CD1c-positive myeloid dendritic cell (primary cell): ENCODE data around the gene ZNG1F.
"Not testable (repeated sequence)": the region's sequence is repeated elsewhere in the genome, so short reads cannot be mapped to it uniquely, and the experiment has no call there.

ENCODE experiments used
- DNase-seq: peaks from one replicate; pipeline ENCODE4 v3.0.0-alpha.2; 2016; ENCODE audit errors: extremely low spot score

Gene ZNG1F

DNA sequence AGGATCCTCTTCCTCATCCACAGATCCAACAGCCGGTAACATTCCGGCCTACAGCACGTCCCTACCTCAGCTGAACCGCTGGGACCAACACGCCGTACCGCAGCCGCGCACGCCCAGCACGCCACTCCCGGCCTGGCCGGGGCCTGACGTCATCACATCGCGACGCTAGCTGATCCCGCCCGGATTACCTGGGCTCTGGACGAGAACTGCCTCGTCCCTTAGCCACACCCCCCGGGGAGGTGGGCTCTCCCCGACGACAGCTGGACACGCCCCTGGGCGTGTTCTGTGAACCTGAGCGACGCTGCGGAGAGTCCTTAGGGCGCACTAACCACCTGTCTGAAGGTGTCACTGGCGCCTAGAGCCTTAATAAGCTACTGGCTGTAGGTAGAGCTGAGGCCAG, at the start of gene ZNG1F:
TSS of gene ZNG1F (minus strand) at position 101 of the 400 bp plus-strand sequence. CDS start at position 42, 59 bp downstream.
- DNase-seq = not testable (repeated sequence)

- peak; percentile 10 for DNase-seq
These were observed 48.1 kb upstream of the ZNG1F start for GRCh38 chr9:41237110-41237749.

DNA sequence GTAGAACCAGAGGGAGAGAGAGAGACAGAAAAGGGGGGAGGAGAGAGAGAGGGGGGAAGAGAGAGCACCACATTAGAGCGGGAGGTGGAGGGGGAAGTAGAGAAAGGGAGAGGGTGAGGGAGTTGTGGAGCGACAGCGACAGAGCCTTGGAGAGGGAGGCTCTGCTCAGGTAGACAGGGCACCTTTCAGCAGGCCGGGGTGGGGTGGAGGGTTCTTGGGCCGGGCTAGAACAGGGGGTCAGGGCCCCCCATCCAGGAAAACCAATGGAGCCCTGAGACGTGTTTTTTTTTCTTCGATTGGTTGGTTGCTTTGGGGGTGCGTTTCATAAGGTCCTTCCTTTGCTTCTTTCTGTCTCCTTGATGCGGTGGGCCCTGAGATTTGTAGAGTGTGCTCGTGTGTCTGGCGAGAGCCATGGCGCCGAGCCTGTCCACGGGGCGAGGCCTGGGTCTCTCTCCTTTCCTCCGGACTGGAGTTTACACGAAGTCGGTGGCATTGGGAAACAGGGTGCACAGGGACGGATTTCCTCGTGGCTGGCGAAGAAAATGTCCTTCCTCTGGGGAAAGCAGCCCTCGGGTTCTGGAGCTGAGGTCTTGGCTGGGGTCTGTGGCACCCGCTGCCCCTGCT, 47.5 kb upstream of the ZNG1F start:
- DNase-seq = not testable (repeated sequence)

- DNase-seq = peak; percentile 43
These were observed 46.0 kb upstream of the ZNG1F start for GRCh38 chr9:41234811-41235805.

DNA sequence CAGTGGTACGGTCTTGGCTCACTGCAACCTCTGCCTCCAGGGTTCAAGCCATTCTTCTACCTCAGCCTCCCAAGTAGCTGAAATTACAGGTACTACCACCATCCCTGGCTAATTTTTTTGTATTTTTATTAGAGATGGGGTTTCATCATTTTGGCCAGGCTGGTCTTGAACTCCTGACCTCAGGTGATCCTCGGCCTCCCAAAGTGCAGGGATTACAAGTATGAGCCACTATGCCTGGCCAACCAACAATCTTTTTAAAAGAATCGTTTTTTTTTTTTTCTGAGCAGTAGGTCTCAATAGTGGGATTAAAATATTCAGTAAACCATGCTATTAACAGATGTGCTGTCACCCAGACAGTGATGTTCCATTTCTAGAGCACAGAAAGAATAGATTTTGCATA, 45.1 kb upstream of the ZNG1F start:
- not testable (repeated sequence) for DNase-seq

GRCh38 chr9:41232326-41232725, 43.2 kb upstream of the ZNG1F start:
- DNase-seq = not testable (repeated sequence)

- DNase-seq = not testable (repeated sequence)
These were observed 41.3 kb upstream of the ZNG1F start for GRCh38 chr9:41230418-41230817.

DNA sequence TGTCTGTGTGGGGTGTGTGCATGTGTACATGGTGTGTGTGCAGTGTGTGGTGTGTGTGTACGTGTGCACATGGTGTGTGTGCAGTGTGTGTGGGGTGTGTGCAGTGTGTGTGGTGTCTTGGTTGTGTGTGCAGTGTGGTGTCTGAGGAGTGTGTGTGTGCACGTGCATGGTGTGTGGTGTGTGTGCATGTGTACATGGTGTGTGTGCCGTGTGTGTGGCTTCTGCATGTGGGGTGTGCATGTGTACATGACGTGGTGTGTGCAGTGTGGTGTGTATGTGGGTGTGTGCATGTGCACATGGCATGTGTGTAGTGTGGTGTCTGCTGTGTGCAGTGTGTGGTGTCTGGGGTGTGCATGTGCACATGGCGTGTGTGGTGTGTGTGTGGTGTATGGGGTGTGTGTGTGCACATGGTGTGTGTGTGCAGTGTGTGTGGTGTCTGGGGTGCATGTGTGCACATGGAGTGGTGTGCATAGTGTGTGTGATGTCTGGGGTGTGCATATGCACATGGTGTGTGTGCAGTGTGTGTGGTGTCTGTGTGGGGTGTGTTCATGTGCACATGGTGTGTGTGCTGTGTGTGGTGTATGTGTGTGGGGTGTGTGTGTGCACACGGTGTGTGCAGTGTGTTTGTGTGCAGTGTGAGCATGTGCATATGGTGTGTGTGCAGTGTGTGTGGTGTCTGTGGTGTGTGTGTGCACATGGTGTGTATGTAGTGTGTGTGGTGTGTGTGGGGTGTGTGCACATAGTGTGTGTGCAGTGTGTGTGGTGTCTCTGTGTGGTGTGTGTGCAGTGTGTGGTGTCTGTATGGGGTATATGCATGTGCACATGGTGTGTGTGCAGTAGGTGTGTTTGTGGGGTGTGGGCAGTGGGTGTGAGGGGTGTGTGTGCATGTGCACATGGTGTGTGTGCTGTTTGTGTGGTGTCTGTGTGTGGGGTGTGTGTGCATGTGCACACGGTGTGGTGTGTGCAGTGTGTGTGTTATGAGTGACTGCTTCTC, 40.6 kb upstream of the ZNG1F start:
- peak; percentile 5 for DNase-seq

GRCh38 chr9:41219831-41220230, 30.7 kb upstream of the ZNG1F start:
- not testable (repeated sequence) for DNase-seq

DNA sequence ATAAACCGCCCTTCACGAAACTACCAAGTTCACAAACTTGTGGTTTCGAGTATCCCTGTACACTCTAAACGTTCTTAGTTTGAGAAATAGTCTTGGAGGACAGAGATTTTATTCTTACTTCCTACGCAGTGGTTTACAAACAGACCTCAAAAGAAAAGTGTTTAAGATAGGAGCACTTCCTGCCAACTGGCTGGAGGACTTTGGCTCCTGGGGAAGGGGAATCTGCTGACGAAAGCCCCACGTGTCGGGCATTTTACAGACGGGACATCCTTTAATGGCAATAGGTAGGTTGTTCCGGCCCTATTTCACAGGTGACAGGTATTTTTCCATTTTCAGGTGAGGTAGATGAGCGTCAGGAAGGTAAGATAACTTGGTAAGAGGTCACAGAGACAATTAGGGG, 678 bp downstream of the ZNG1F start:
- DNase-seq = not testable (repeated sequence)

DNA sequence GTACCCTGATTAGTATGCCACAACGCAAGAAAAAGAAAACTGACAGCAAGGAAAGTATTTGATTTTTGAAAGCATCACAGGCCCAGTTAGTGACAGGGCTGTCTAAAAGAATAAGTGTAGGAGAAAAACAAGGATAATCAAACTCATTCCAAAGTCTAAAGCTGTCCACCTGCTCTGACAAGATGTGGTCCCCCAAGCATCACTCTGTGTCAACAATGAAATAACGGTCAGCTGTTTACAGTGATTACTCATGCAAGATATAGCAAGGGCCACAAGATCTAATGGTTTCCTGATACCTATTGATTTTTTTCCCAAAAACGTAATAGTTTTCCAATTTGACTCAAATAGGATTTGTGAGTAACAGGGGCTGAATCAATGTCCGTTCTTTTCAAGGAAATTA, 14.1 kb downstream of the ZNG1F start:
- peak; percentile 0 for DNase-seq

DNA sequence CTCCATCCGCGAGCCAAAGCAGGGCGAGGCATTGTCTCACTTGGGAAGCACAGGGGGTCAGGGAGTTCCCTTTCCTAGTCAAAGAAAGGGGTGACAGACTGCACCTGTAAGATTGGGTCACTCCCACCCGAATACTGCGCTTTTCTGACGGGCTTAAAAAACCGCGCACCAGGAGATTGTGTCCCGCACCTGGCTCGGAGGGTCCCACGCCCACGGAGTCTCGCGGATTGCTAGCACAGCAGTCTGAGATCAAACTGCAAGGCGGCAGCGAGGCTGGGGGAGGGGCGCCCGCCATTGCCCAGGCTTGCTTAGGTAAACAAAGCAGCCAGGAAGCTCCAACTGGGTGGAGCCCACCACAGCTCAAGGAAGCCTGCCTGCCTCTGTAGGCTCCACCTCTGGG, 39.0 kb downstream of the ZNG1F start:
- DNase-seq = not testable (repeated sequence)

DNA sequence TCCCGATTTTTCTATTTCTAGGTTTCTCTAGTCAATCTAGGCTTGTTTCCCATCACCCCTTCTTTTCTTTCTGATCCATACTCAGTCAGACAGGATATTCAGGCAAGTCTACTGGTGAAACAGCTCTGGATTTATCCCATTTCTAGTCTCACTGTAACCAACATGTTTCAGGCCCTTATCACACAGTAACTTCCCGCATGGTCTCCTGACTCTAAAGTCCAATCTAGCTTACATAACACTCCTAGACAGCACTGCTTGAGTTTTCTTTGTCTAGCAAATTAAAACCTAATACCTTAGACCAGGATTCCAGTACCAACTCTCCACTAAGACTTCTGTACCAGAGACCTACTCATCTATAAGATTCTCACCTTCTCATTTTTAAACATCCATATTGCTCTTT, 47.2 kb downstream of the ZNG1F start:
- not testable (repeated sequence) for DNase-seq

DNA sequence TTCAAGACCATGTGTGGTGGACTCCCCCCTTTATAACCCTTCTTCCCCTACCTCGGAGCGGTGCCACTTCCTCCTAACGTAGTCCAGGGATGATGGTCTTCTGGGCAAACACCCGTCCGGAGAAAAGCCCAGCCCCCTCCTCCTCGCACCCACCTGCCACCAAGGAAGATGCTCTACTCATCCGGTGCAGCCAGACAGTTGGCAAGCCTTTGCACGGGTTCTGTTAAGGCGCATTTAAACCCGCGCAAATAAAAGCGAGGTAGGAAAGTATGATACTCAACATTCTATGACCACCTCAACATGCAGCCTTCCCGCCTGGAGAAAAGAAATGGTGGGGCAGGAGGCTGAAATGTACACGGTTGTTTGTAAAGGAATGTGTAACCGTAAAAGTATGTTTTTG, 60.5 kb downstream of the ZNG1F start, which contains the start of gene FOXD4L6:
TSS of gene FOXD4L6 (minus strand) at position 101 of the 400 bp plus-strand sequence. CDS start 298 bp downstream, outside the sequence.
- DNase-seq = not testable (repeated sequence)

- not testable (repeated sequence) for DNase-seq
These were observed 62.2 kb downstream of the ZNG1F start for GRCh38 chr9:41126746-41127446.

GRCh38 chr9:41125936-41126335, 63.2 kb downstream of the ZNG1F start:
- not testable (repeated sequence) for DNase-seq

GRCh38 chr9:41125109-41125658, 63.9 kb downstream of the ZNG1F start:
- not testable (repeated sequence) for DNase-seq

- DNase-seq = not testable (repeated sequence)
These were observed 64.6 kb downstream of the ZNG1F start for GRCh38 chr9:41124250-41125108.

DNA sequence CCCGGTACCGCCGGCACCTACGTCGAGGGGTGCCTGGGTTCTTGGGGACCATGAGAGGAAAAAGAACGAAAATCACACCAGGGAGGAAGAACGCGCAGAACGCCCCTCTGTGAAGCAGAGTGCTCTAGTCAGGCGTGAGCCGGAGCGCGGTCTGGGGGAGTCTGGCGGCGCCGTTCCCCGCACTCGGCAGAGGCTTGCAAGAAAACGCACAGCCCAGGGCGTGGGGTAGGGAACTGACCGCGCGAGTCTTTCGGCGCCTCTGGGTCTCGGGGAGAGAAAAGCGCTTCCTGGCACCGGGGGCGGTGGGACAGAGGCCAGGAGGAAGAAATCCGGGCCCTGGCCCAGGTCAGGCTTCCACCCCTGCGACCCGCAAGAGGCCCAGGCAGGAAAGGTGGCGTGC, 65.3 kb downstream of the ZNG1F start:
- DNase-seq = not testable (repeated sequence)
